ENCODE data around the gene GBP1. TPM values are rescaled to one million over a fixed set of nuclear protein-coding genes. Genes with fewer than 3 reads are reported as not detected.
"Not testable (repeated sequence)": the region's sequence is repeated elsewhere in the genome, so short reads cannot be mapped to it uniquely, and the experiment has no call there.

The GBP1 gene
- total RNA-seq, 1 donor from 2014 or later, result 62.5 TPM

DNA sequence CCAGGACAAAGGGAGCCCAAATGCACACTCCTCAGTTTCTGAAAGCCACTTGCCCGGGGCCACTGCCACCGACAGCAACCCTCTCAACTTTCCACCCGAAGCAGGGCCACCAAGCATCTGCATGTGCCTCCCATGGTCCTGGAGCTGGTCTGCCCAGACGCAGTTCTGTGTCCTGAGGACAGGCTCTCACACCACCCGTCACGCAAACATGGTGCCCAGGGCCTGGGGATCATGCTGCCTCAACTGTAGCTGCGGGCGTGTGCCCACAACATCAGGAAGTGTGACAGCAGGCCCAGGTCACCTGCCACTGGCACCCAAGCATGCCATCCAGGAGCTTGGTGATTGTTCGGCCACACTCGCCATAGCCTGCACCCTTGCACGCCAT is 14.4 kb downstream of the GBP1 start:
- Histone ChIP-seq H2AFZ (ENCODE audit: low read depth, low read length) (no peak overlapping the region), H3K4me2 (ENCODE audit: low read length) (no peak overlapping the region), H3K9ac (ENCODE audit: low read length) (no peak overlapping the region), H4K20me1 (ENCODE audit: insufficient read depth, low read length) (peaks cover 3% of the 10 kb centered on the region), H3K27me3 (ENCODE audit: insufficient read depth, low read length) (no peaks in the 10 kb centered on the region), H3K4me1 (ENCODE audit: insufficient read depth, low read length) (peaks cover 4% of the 10 kb centered on the region), H3K9me3 (ENCODE audit: insufficient read depth, low read depth, low read length) (no peaks in the 10 kb centered on the region), H3K79me2 (ENCODE audit: insufficient read depth, low read length) (no peaks in the 10 kb centered on the region), H3K36me3 (ENCODE audit: insufficient read depth, low read length) (peaks cover 12% of the 10 kb centered on the region), H3K4me3 (ENCODE audit: insufficient read depth, low read depth, low read length) (no peak overlapping the region), H3K27ac (ENCODE audit: low read depth, low read length) (no peak overlapping the region)
- H3K4me1 Mint-ChIP-seq (ENCODE audit: low read depth, unreplicated experiment), result no peaks in the 10 kb centered on the region
- TF ChIP-seq, protein P1, sequence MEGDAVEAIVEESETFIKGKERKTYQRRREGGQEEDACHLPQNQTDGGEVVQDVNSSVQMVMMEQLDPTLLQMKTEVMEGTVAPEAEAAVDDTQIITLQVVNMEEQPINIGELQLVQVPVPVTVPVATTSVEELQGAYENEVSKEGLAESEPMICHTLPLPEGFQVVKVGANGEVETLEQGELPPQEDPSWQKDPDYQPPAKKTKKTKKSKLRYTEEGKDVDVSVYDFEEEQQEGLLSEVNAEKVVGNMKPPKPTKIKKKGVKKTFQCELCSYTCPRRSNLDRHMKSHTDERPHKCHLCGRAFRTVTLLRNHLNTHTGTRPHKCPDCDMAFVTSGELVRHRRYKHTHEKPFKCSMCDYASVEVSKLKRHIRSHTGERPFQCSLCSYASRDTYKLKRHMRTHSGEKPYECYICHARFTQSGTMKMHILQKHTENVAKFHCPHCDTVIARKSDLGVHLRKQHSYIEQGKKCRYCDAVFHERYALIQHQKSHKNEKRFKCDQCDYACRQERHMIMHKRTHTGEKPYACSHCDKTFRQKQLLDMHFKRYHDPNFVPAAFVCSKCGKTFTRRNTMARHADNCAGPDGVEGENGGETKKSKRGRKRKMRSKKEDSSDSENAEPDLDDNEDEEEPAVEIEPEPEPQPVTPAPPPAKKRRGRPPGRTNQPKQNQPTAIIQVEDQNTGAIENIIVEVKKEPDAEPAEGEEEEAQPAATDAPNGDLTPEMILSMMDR (IDR thresholded peaks at IDR 0.05; ENCODE audit: insufficient read depth, low read depth, low read length), result no peak
- no peak for TF ChIP-seq EZH2 (IDR thresholded peaks at IDR 0.05; ENCODE audit: insufficient read depth, low read length)
- H3K36me3 Mint-ChIP-seq (ENCODE audit: low read depth, unreplicated experiment), result peaks cover 5% of the 10 kb centered on the region
- no peak for FAIRE-seq
- H3K27ac Mint-ChIP-seq (ENCODE audit: unreplicated experiment), result no peak overlapping the region
- H3K27me3 Mint-ChIP-seq (ENCODE audit: low read depth, unreplicated experiment), result no peaks in the 10 kb centered on the region
- H3K4me3 Mint-ChIP-seq (ENCODE audit: unreplicated experiment), result no peak overlapping the region
- DNase-seq (ENCODE audit: low read depth), result no peak
- no peaks in the 10 kb centered on the region for H3K9me3 Mint-ChIP-seq (ENCODE audit: unreplicated experiment)

DNA sequence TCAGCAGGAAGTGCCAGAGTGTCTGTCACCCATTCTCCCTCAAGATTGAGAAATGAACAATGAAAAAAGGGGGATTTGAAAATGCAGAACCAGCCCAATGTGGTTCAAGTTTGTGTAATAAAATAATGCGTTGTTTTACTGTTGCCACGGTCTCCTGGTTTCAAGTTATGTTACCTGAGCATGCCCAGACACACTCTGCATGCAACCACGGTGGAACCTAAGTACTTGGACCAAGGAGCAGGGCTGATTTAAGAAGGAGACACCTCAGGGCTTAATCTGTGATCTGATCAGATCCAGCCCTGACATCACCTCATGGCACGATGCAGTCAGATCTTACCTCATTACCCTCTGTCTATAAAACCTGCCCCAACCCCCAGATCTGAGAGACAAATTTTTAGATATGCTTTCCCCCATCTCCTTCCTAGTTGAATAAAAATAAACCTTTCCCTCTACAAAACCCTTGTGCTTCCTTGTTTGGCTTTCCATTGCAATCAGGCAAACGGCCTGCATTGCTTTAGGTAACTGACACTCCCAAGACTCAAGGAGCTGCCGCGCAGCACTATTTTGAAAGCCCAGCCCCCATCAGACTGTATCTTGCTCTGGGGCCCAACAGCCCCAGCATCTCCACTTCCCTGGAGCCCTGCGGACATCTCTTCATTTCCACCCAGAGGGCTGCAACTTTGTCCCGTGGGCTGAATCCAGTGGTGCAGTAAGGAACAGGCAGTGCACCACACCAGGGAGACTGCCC is 14.9 kb downstream of the GBP1 start:
- H3K36me3 ChIP-seq (ENCODE audit: insufficient read depth, low read length), result peaks cover 12% of the 10 kb centered on the region
- not testable (repeated sequence) for H3K27ac Mint-ChIP-seq (ENCODE audit: unreplicated experiment); H3K4me3 ChIP-seq (ENCODE audit: insufficient read depth, low read depth, low read length); H3K4me1 Mint-ChIP-seq (ENCODE audit: low read depth, unreplicated experiment); H2AFZ ChIP-seq (ENCODE audit: low read depth, low read length); H3K27me3 ChIP-seq (ENCODE audit: insufficient read depth, low read length); H4K20me1 ChIP-seq (ENCODE audit: insufficient read depth, low read length); DNase-seq (ENCODE audit: low read depth); H3K4me1 ChIP-seq (ENCODE audit: insufficient read depth, low read length); H3K36me3 Mint-ChIP-seq (ENCODE audit: low read depth, unreplicated experiment); H3K4me2 ChIP-seq (ENCODE audit: low read length); H3K27ac ChIP-seq (ENCODE audit: low read depth, low read length); H3K27me3 Mint-ChIP-seq (ENCODE audit: low read depth, unreplicated experiment); H3K9me3 Mint-ChIP-seq (ENCODE audit: unreplicated experiment); H3K79me2 ChIP-seq (ENCODE audit: insufficient read depth, low read length); H3K9ac ChIP-seq (ENCODE audit: low read length); H3K9me3 ChIP-seq (ENCODE audit: insufficient read depth, low read depth, low read length); H3K4me3 Mint-ChIP-seq (ENCODE audit: unreplicated experiment)
- FAIRE-seq, result peak; percentile 17

DNA sequence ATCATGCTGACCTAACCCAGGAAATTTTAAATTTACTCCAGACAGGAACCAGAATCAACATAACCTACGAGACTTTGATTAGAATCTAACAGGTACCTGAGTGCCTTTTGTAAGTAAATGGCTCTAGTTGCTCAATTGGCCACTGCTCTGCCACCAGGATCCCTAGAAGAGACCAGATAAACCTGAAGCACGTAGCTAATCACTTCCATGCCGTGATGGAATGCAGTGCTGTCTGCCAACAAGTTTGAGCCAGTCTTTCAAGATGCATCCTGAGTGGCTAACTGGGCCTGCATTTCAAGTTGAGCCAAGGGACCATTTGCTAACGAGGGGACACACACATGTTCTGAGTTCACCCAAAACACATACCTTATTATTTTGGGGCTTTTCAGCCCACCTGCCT is 15.8 kb downstream of the GBP1 start:
- not testable (repeated sequence) for H3K27me3 Mint-ChIP-seq (ENCODE audit: low read depth, unreplicated experiment); H3K4me2 ChIP-seq (ENCODE audit: low read length); H3K9me3 ChIP-seq (ENCODE audit: insufficient read depth, low read depth, low read length); H3K36me3 Mint-ChIP-seq (ENCODE audit: low read depth, unreplicated experiment); H3K9ac ChIP-seq (ENCODE audit: low read length); H3K9me3 Mint-ChIP-seq (ENCODE audit: unreplicated experiment); H4K20me1 ChIP-seq (ENCODE audit: insufficient read depth, low read length); H3K4me1 Mint-ChIP-seq (ENCODE audit: low read depth, unreplicated experiment); DNase-seq (ENCODE audit: low read depth); H3K27me3 ChIP-seq (ENCODE audit: insufficient read depth, low read length); H3K4me3 Mint-ChIP-seq (ENCODE audit: unreplicated experiment); H3K79me2 ChIP-seq (ENCODE audit: insufficient read depth, low read length); H3K27ac ChIP-seq (ENCODE audit: low read depth, low read length); H3K4me1 ChIP-seq (ENCODE audit: insufficient read depth, low read length); FAIRE-seq; H2AFZ ChIP-seq (ENCODE audit: low read depth, low read length); H3K4me3 ChIP-seq (ENCODE audit: insufficient read depth, low read depth, low read length); H3K27ac Mint-ChIP-seq (ENCODE audit: unreplicated experiment)
- peaks cover 12% of the 10 kb centered on the region for H3K36me3 ChIP-seq (ENCODE audit: insufficient read depth, low read length)

Data from astrocyte (in vitro differentiated cells and primary cell).